Stomach (tissue), 9 donors: ENCODE measurements around the gene NRF1. TPM values are rescaled to one million over a fixed set of nuclear protein-coding genes. Genes with fewer than 3 reads are reported as not detected.

Source experiments
- DNase-seq, 2 donors: peaks; one replicate each; pipeline versions ENCODE4 v3.0.0 to v3.0.0-alpha.2; 2013 to 2019
- H3K27ac ChIP-seq, 5 donors: fragments of 200-600 bp in 4 of 5; sonication (generic) in 4 of 5; one replicate each; pipeline ENCODE4 v1.5.1; 2013 to 2019; ENCODE audit warnings: mild to moderate bottlenecking in 1 of 5, moderate library complexity in 1 of 5
- H3K27me3 ChIP-seq, 3 donors: fragments of 200-600 bp; sonication (generic); one replicate each; pipeline ENCODE4 v1.5.1; 2017 to 2019; ENCODE audit warnings: mixed run types in 1 of 3
- H3K36me3 ChIP-seq, 4 donors: fragments of 200-600 bp; sonication (generic); 1 replicate in 3 of 4; 2 replicates in 1 of 4; pipeline ENCODE4 v1.5.1; 2016 to 2019
- H3K4me1 ChIP-seq, 4 donors: fragments of 200-600 bp; sonication (generic); one replicate each; pipeline ENCODE4 v1.5.1; 2016 to 2019
- H3K4me3 ChIP-seq, 4 donors: fragments of 200-600 bp; sonication (generic) in 3 of 4; one replicate each; pipeline ENCODE4 v1.5.1; 2016 to 2019; ENCODE audit warnings: mild to moderate bottlenecking in 1 of 4
- H3K9me3 ChIP-seq, 4 donors: fragments of 200-600 bp; sonication (generic); one replicate each; pipeline ENCODE4 v1.5.1; 2016 to 2019
- EP300 ChIP-seq: sonication (generic); formaldehyde crosslinking; IDR thresholded peaks from one replicate; pipeline ENCODE4 v1.6.1; 2017; ENCODE audit warnings: antibody characterized with exemption
- POLR2A ChIP-seq, 4 donors: fragments of 450-650 bp; IDR thresholded peaks; one replicate each; pipeline ENCODE4 v1.6.1; 2016; ENCODE audit warnings: antibody characterized with exemption in 4 of 4, control low read depth in 2 of 4, mild to moderate bottlenecking in 1 of 4, moderate library complexity in 1 of 4
- POLR2AphosphoS5 ChIP-seq, 3 donors: sonication (generic); formaldehyde crosslinking; IDR thresholded peaks; one replicate each; pipeline ENCODE4 v1.6.1; 2016; ENCODE audit warnings: antibody characterized with exemption in 3 of 3
- WGBS, 5 donors: extraction: QIAGEN DNeasy Blood & Tissue Kit in 3 of 5; methylation state at CpG; one replicate each; pipeline versions ENCODE4 v1.1.5 to v1.1.7; 2013 to 2018; 5-methylcytosine and 5-hydroxymethylcytosine counted together
- intact Hi-C: fragments of 100-400 bp; cut with DNase I; formaldehyde crosslinking; loops from one replicate; pipeline ENCODE4 v1.15.1; 2023; ENCODE audit warnings: low total_unique reads
- polyA plus RNA-seq, 3 donors: library from polyadenylated mRNA; stranded (reverse); fragments of 200-250 nt; gene quantifications; one replicate each; pipeline ENCODE4 v1.2.3, GENCODE V29; 2013
- total RNA-seq, 5 donors: library from RNA; depleted of rRNA; stranded (reverse); fragments of >200 nt; gene quantifications; one replicate each; pipeline versions ENCODE4 v1.1.0 to v1.2.3, GENCODE V29; 2014 to 2016
- TF ChIP-seq, protein P1 (sequence below), 7 experiments: fragments of 450-650 bp in 4 of 7; fragments of 200-600 bp in 3 of 7; sonication (generic) in 3 of 7; IDR thresholded peaks; one replicate each; pipeline ENCODE4 v1.5.1; 2016 to 2019; ENCODE audit warnings: antibody characterized with exemption in 7 of 7, control low read depth in 2 of 7, mild to moderate bottlenecking in 1 of 7
- donor health status: healthy with polysubstance abuse.
- donor health status: Bipolar disorder and iron deficiency.
- donor health status: healthy.

The NRF1 gene
- total and polyA plus RNA-seq, 8 donors, result 3.2 to 58.3 (median 10.1) TPM

DNA sequence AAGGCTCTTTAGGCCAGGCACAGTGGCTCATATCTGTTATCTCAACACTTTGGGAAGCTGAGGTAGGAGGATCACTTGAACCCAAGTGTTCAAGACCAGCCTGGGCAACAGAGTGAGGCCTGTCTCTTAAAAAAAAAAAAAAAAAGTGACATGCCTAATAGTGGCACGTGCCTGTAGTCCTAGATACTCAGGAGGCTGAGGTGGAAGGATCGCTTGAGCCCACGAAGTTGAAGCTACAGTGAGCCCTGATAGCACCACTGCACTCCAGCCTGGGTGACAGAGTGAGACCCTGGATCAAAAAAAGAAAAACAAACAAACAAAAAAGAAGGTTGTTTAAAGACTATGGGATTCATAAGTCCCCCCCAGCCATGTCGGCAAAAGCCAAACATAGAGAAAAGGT, 42.2 kb upstream of the NRF1 start:
- intact Hi-C loops, result no loop called here
- H3K36me3 ChIP-seq, result no peaks in the 10 kb centered on the region
- TF ChIP-seq POLR2A (IDR thresholded peaks at IDR 0.05) (no peak), EP300 (no peak), POLR2AphosphoS5 (IDR thresholded peaks at IDR 0.05) (no peak)
- TF ChIP-seq, protein P1, sequence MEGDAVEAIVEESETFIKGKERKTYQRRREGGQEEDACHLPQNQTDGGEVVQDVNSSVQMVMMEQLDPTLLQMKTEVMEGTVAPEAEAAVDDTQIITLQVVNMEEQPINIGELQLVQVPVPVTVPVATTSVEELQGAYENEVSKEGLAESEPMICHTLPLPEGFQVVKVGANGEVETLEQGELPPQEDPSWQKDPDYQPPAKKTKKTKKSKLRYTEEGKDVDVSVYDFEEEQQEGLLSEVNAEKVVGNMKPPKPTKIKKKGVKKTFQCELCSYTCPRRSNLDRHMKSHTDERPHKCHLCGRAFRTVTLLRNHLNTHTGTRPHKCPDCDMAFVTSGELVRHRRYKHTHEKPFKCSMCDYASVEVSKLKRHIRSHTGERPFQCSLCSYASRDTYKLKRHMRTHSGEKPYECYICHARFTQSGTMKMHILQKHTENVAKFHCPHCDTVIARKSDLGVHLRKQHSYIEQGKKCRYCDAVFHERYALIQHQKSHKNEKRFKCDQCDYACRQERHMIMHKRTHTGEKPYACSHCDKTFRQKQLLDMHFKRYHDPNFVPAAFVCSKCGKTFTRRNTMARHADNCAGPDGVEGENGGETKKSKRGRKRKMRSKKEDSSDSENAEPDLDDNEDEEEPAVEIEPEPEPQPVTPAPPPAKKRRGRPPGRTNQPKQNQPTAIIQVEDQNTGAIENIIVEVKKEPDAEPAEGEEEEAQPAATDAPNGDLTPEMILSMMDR (IDR thresholded peaks at IDR 0.05), result no peak
- H3K27me3 ChIP-seq, result peaks cover 0 to 13% (median 0%) of the 10 kb centered on the region in 3 donors
- peaks cover 0 to 5% (median 0%) of the 10 kb centered on the region in 4 donors for H3K9me3 ChIP-seq
- H3K4me3 ChIP-seq, result no peak overlapping the region
- WGBS, 5 donors, result 54 to 78% (median 65%) methylated on average over 4 of the region's 4 CpGs
- no peak overlapping the region for H3K27ac ChIP-seq
- no peak for DNase-seq
- H3K4me1 ChIP-seq, result no peaks in the 10 kb centered on the region

DNA sequence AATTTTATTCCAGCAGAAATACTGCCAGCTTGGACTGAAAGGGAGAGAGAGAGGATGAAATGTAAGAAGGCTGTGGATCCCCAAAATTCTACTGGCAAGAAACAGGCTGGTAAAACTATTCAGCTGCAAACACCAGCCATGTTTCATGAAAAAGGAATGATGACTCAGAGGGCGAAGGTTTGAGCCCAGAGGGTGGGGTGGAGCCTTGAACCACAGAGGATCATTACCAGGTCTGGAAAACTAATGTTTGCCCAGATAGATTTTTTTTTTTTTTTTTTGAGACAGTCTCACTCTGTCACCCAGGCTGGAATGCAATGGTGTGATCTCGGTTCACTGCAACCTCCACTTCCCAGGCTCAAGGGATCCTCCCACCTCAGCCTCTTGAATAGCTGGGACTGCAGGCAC, 41.7 kb upstream of the NRF1 start:
- Histone ChIP-seq H3K4me3 (no peak overlapping the region), H3K4me1 (no peaks in the 10 kb centered on the region), H3K27ac (no peak overlapping the region), H3K36me3 (no peaks in the 10 kb centered on the region), H3K27me3 (peaks cover 0 to 9% (median 0%) of the 10 kb centered on the region in 3 donors), H3K9me3 (peaks cover 0 to 5% (median 0%) of the 10 kb centered on the region in 4 donors)
- peak; percentile 28 to 30 for DNase-seq
- 53 to 66% (median 58%) methylated on average over 2 of the region's 2 CpGs for WGBS, 5 donors
- TF ChIP-seq, protein P1 (IDR thresholded peaks at IDR 0.05), result no peak
- no peak for TF ChIP-seq EP300
- TF ChIP-seq POLR2AphosphoS5 (IDR thresholded peaks at IDR 0.05), result no peak
- no peak for TF ChIP-seq POLR2A (IDR thresholded peaks at IDR 0.05)
- intact Hi-C loops, result no loop called here

DNA sequence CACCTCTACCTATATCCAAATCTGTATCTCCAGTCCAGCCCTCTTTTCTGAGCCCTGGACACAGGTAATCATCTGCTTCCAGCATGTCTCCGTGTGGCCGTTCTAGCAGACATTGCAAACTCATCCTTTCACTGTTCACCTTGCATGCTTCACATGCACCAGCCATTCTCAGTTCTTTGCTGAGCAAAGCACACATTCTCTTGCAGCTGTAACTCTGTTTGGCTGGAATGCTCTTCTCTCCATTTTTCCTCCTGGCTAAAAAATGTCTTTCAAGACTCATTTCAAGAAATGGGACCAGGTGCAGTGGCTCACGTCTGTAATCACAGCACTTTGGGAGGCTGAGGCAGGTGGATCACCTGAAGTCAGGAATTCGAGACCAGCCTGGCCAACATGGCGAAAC, 40.3 kb upstream of the NRF1 start:
- TF ChIP-seq, protein P1 (IDR thresholded peaks at IDR 0.05), result no peak
- no peak for TF ChIP-seq EP300
- TF ChIP-seq POLR2A (IDR thresholded peaks at IDR 0.05), result no peak
- no peak for TF ChIP-seq POLR2AphosphoS5 (IDR thresholded peaks at IDR 0.05)
- H3K4me1 ChIP-seq, result no peaks in the 10 kb centered on the region
- H3K4me3 ChIP-seq, result no peak overlapping the region
- intact Hi-C loops, result no loop called here
- peaks cover 0 to 4% (median 0%) of the 10 kb centered on the region in 3 donors for H3K27me3 ChIP-seq
- DNase-seq, result no peak
- 86 to 96% (median 89%) methylated on average over 3 to 5 of the region's 5 CpGs for WGBS, 5 donors
- no peak overlapping the region for H3K27ac ChIP-seq
- H3K9me3 ChIP-seq, result peaks cover 0 to 5% (median 0%) of the 10 kb centered on the region in 4 donors
- H3K36me3 ChIP-seq, result no peaks in the 10 kb centered on the region

DNA sequence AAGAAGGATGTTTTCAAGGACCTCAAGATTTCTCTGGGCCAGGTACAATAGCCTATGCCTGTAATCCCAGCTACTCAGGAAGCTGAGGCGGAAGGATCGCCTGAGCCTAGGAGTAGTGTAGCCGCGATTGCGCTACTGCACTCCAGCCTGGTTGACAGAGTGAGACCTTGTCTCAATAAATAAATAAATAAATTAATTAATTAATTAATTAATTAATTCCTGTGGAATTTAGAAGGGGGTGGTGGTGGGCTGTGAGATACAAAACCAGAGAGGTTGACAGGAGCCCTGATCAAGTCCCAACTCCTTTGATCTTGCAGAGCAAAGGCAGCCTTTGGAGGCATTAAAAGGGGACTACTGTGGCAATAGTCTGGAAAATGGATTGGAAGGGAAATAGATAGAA, 39.3 kb upstream of the NRF1 start:
- H3K4me3 ChIP-seq, result no peak overlapping the region
- TF ChIP-seq EP300 (no peak), POLR2AphosphoS5 (IDR thresholded peaks at IDR 0.05) (no peak), POLR2A (IDR thresholded peaks at IDR 0.05) (no peak)
- TF ChIP-seq, protein P1 (IDR thresholded peaks at IDR 0.05), result no peak
- intact Hi-C loops, result no loop called here
- peaks cover 0 to 3% (median 2%) of the 10 kb centered on the region in 4 donors for H3K9me3 ChIP-seq
- 97 to 99% (median 97%) methylated on average over 5 of the region's 5 CpGs for WGBS, 5 donors
- H3K36me3 ChIP-seq, result no peaks in the 10 kb centered on the region
- H3K27me3 ChIP-seq, result peaks cover 0 to 4% (median 0%) of the 10 kb centered on the region in 3 donors
- no peaks in the 10 kb centered on the region for H3K4me1 ChIP-seq
- no peak overlapping the region for H3K27ac ChIP-seq
- no peak for DNase-seq
